GM12891 (cell line): ENCODE data around the gene OR10A6.

Experiments
- POLR2A ChIP-seq: IDR thresholded peaks from 2 replicates; pipeline ENCODE4 v1.6.1; 2011; ENCODE audit warnings: low read depth, low read length, control low read depth
- POLR2AphosphoS5 ChIP-seq: IDR thresholded peaks from 2 replicates; pipeline ENCODE4 v1.6.1; 2011; ENCODE audit warnings: low read depth, low read length, control low read depth
- POU2F2 ChIP-seq: IDR thresholded peaks from 2 replicates; pipeline ENCODE4 v1.6.1; 2011; ENCODE audit warnings: low read depth, mild to moderate bottlenecking, control low read depth, low read length, moderate library complexity
- SPI1 ChIP-seq: IDR thresholded peaks from 2 replicates; pipeline ENCODE4 v1.6.1; 2011; ENCODE audit warnings: low read depth, low read length, control low read depth
- TAF1 ChIP-seq: IDR thresholded peaks from 2 replicates; pipeline ENCODE4 v1.6.1; 2011; ENCODE audit warnings: low read depth, low read length, control low read depth

- TF ChIP-seq POLR2AphosphoS5 (no peak), POLR2A (no peak), TAF1 (no peak), SPI1 (no peak), POU2F2 (no peak)
Measured at GRCh38 chr11:7964261-7964660, 33.2 kb upstream of the OR10A6 start.
